ENCODE results near the gene PRPSAP1. TPM values are rescaled to one million over a fixed set of nuclear protein-coding genes. Genes with fewer than 3 reads are reported as not detected.

PRPSAP1 gene
- total RNA-seq, 3 donors from 2014 or later (not counting 1 experiment from before 2014, with no cell fraction given), result 32.9 to 45.2 (median 41.5) TPM

- no peak overlapping the region for H3K4me3 Mint-ChIP-seq
- WGBS (ENCODE audit: insufficient coverage), result 84% methylated on average over 12 of the region's 12 CpGs
These were observed 3.2 kb upstream of the PRPSAP1 start for GRCh38 chr17:76356803-76357456.

GRCh38 chr17:76354747-76355310 is 1.1 kb upstream of the PRPSAP1 start:
- DNase-seq (no peak), ATAC-seq (no peak)
- intact Hi-C loops (cut with micrococcal nuclease), result loop anchor here (1.0 to 5.0 kb wide), 3 partner anchors 30 to 316 kb away; partner anchors contain the start of gene UBE2O
- H3K9me3 ChIP-seq (ENCODE audit: control insufficient read depth, insufficient read depth, low read length), result no peaks in the 10 kb centered on the region
- 63% methylated on average over 10 of the region's 13 CpGs for WGBS (ENCODE audit: insufficient coverage)
- no peaks in the 10 kb centered on the region for H3K27me3 Mint-ChIP-seq (ENCODE audit: low read depth in 2 of 2)
- H3K9me3 Mint-ChIP-seq, result no peaks in the 10 kb centered on the region
- peak overlapping the region; percentile 98 for H3K4me3 Mint-ChIP-seq
- H3K4me3 ChIP-seq (ENCODE audit: low read length), result no peak overlapping the region
- peak overlapping the region; percentile 94 to 97 for H3K27ac Mint-ChIP-seq
- no peak overlapping the region for H3K27ac ChIP-seq (ENCODE audit: low read length)
- peaks cover 24 to 27% of the 10 kb centered on the region in 2 donors for H3K4me1 Mint-ChIP-seq
- no peaks in the 10 kb centered on the region for H3K36me3 ChIP-seq (ENCODE audit: control insufficient read depth, insufficient read depth, low read length)
- H3K27me3 ChIP-seq (ENCODE audit: control insufficient read depth, insufficient read depth, low read length), result no peaks in the 10 kb centered on the region
- no peaks in the 10 kb centered on the region for H3K36me3 Mint-ChIP-seq
- H3K4me1 ChIP-seq (ENCODE audit: control insufficient read depth, insufficient read depth, low read length), result peaks cover 15% of the 10 kb centered on the region
- TF ChIP-seq CTCF (IDR thresholded peaks at IDR 0.05), result no peak

More at GRCh38 chr17:76356803-76357456, 3.2 kb upstream of the PRPSAP1 start:
- Histone ChIP-seq H3K27ac (ENCODE audit: low read length) (no peak overlapping the region), H3K27me3 (ENCODE audit: control insufficient read depth, insufficient read depth, low read length) (no peaks in the 10 kb centered on the region), H3K4me3 (ENCODE audit: low read length) (no peak overlapping the region), H3K36me3 (ENCODE audit: control insufficient read depth, insufficient read depth, low read length) (no peaks in the 10 kb centered on the region), H3K4me1 (ENCODE audit: control insufficient read depth, insufficient read depth, low read length) (peaks cover 15% of the 10 kb centered on the region), H3K9me3 (ENCODE audit: control insufficient read depth, insufficient read depth, low read length) (no peaks in the 10 kb centered on the region)
- Mint-ChIP-seq H3K27me3 (ENCODE audit: low read depth in 2 of 2) (peaks cover 4 to 7% of the 10 kb centered on the region in 2 donors), H3K36me3 (no peaks in the 10 kb centered on the region), H3K4me1 (peaks cover 20 to 23% of the 10 kb centered on the region in 2 donors), H3K27ac (no peak overlapping the region), H3K9me3 (no peaks in the 10 kb centered on the region)
- ATAC-seq (no peak), DNase-seq (no peak)
- intact Hi-C loops (cut with micrococcal nuclease), result no loop called here
- no peak for TF ChIP-seq CTCF (IDR thresholded peaks at IDR 0.05)

- Mint-ChIP-seq H3K27ac (peak overlapping the region; percentile 94 to 97), H3K36me3 (no peaks in the 10 kb centered on the region), H3K9me3 (no peaks in the 10 kb centered on the region), H3K27me3 (ENCODE audit: low read depth in 2 of 2) (no peaks in the 10 kb centered on the region), H3K4me1 (peaks cover 24 to 27% of the 10 kb centered on the region in 2 donors), H3K4me3 (peak overlapping the region; percentile 98)
- Histone ChIP-seq H3K27me3 (ENCODE audit: control insufficient read depth, insufficient read depth, low read length) (no peaks in the 10 kb centered on the region), H3K4me1 (ENCODE audit: control insufficient read depth, insufficient read depth, low read length) (peaks cover 15% of the 10 kb centered on the region), H3K27ac (ENCODE audit: low read length) (peak overlapping the region; percentile 95), H3K36me3 (ENCODE audit: control insufficient read depth, insufficient read depth, low read length) (no peaks in the 10 kb centered on the region), H3K9me3 (ENCODE audit: control insufficient read depth, insufficient read depth, low read length) (no peaks in the 10 kb centered on the region), H3K4me3 (ENCODE audit: low read length) (peak overlapping the region; percentile 64)
- intact Hi-C loops (cut with micrococcal nuclease), result loop anchor here (1.0 to 5.0 kb wide), 3 partner anchors 31 to 317 kb away; partner anchors contain the start of gene UBE2O
- no peak for TF ChIP-seq CTCF (IDR thresholded peaks at IDR 0.05)
- under 1% methylated on average over 15 of the region's 18 CpGs for WGBS (ENCODE audit: insufficient coverage)
- ATAC-seq (peak in 1 of 3 donors; percentile 1), DNase-seq (no peak)
These were observed 607 bp upstream of the PRPSAP1 start for GRCh38 chr17:76354317-76354729.
